Skeletal muscle satellite cell (primary cell): ENCODE results near the gene REST.

Experiments
- H3K27me3 ChIP-seq: 2 replicates; pipeline ENCODE4 v1.7.0; 2013; ENCODE audit warnings: low read length; ENCODE audit not compliant: control insufficient read depth, insufficient read depth
- H3K36me3 ChIP-seq: 2 replicates; pipeline ENCODE4 v1.7.0; 2013; ENCODE audit warnings: mild to moderate bottlenecking, control low read depth, low read length; ENCODE audit not compliant: insufficient read depth
- H3K4me1 ChIP-seq: 2 replicates; pipeline ENCODE4 v1.7.0; 2013; ENCODE audit warnings: low read length; ENCODE audit not compliant: control insufficient read depth, insufficient read depth
- H3K4me2 ChIP-seq: 2 replicates; pipeline ENCODE4 v1.7.0; 2013; ENCODE audit warnings: mild to moderate bottlenecking, low read length
- H3K4me3 ChIP-seq: 2 replicates; pipeline ENCODE4 v1.7.0; 2013; ENCODE audit warnings: low read length
- H3K9ac ChIP-seq: 2 replicates; pipeline ENCODE4 v1.7.0; 2013; ENCODE audit warnings: mild to moderate bottlenecking, low read depth, low read length, moderate library complexity
- H3K9me3 ChIP-seq: replicated peaks from 2 replicates; pipeline ENCODE4 v1.7.0; 2013; ENCODE audit warnings: mild to moderate bottlenecking, control low read depth, low read length

REST gene

DNA sequence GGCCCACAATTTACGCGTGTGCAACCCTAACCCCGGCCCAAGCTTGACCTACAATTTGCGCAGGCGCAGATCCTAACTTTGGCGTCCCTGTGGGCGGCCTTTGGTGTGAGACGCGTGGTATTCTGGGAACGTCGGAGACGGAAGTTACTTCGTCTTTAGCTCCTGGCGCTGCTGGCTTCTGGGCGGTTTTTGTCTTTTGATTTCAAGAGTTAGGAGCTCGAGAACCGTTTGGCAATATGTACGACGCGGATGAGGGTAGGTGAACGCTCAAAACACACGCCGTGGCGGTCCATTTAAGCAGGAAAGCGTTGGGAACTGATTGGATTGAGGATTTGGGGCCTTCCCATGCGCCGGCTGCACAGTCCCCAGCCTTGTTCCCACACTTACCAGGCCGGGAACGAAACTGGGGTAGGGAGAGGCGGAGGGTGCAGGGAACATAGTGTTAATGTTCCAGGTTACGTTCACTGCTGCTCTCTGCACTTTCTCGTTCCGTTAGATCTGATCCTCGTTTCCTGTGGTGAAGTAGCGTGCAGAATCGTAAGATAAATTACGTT is 71.1 kb downstream of the REST start, which contains the start of gene POLR2B:
Gene POLR2B, plus strand, starts transcription at position 147 of the 554 bp plus-strand sequence. Its CDS starts 90 bp downstream, at position 237.
- Histone ChIP-seq H3K4me2 (peak within 1 kb of the TSS; percentile 100), H3K36me3 (peaks cover 5% of the 10 kb centered on the region), H3K27me3 (no peaks in the 10 kb centered on the region), H3K9me3 (no peaks in the 10 kb centered on the region), H3K4me3 (peak within 1 kb of the TSS; percentile 98), H3K9ac (peak within 1 kb of the TSS; percentile 95), H3K4me1 (peaks cover 16% of the 10 kb centered on the region)

DNA sequence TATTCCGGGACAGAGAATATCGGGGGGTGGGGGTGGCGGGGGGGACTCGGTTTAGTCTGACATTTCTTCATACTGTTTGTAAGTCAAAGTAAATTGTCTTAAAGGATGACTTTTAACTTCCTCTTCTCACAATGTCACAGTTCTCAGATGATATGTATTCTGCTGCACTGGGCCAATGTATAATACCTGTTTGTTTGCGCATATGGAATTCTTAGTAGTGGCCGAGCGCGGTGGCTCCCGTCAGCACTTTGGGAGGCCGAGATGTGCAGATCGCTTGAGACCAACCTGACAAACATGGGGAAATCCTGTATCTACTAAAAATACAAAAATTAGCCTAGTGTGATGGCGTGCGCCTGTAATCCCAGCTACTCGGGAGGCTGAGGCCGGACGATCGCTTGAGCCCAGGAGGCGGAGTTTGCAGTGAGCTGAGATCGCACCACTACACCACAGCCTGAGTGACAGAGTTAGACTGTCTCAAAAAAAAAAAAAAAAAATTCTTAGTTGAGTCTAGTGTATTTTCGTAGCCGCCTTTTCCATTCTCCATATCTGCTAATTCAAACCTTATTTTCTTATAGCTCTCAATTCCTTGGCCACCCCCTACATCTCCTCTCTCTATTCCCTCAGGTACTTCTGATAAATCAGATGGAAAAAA is 71.8 kb downstream of the REST start:
- Histone ChIP-seq H3K9me3 (no peaks in the 10 kb centered on the region), H3K4me2 (peak overlapping the region; percentile 100), H3K9ac (peak overlapping the region; percentile 95), H3K36me3 (peaks cover 3% of the 10 kb centered on the region), H3K4me1 (peaks cover 16% of the 10 kb centered on the region), H3K27me3 (no peaks in the 10 kb centered on the region), H3K4me3 (peak overlapping the region; percentile 98)

DNA sequence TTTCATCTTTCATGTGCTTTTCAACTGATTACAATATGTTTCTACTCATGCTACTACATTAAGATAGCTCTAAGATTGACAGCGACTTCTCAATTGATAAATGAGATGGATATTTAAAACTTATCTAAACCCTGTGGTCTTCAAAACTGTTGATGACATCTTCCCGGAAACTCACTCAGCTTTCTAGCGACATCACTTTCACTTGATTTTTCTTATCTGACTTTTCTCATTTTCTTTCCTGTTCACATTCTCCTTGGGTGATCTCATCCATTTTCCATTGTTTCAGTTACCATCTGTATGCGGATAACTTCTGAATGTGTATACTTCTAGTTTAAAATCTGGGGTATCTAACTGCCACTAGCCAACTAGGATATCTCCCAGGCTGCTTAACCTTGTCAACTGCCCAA is 74.1 kb downstream of the REST start:
- Histone ChIP-seq H3K4me3 (no peak overlapping the region), H3K9me3 (no peaks in the 10 kb centered on the region), H3K9ac (no peak overlapping the region), H3K4me2 (peak overlapping the region; percentile 100), H3K27me3 (no peaks in the 10 kb centered on the region), H3K4me1 (peaks cover 12% of the 10 kb centered on the region), H3K36me3 (peaks cover 18% of the 10 kb centered on the region)

DNA sequence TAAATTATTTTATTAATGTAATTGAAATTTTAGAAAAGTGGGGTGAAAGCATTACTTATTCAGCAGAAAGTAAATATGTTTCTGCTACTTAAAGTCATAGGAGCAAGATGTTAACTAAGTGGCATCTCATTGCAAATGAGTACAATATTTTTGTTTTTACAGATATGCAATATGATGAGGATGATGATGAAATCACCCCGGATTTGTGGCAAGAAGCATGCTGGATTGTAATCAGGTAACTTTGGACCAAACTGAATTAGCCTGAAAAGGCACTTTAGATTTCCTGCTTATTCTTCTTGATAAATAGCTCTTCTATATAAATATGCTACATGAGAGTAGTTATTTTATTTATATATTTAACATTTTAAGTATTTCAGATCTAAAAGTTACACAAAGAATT is 78.5 kb downstream of the REST start:
- no peak overlapping the region for H3K9ac ChIP-seq
- H3K4me1 ChIP-seq = peaks cover 12% of the 10 kb centered on the region
- H3K9me3 ChIP-seq = no peaks in the 10 kb centered on the region
- no peak overlapping the region for H3K4me2 ChIP-seq
- H3K27me3 ChIP-seq = no peaks in the 10 kb centered on the region
- no peak overlapping the region for H3K4me3 ChIP-seq
- peaks cover 50% of the 10 kb centered on the region for H3K36me3 ChIP-seq

DNA sequence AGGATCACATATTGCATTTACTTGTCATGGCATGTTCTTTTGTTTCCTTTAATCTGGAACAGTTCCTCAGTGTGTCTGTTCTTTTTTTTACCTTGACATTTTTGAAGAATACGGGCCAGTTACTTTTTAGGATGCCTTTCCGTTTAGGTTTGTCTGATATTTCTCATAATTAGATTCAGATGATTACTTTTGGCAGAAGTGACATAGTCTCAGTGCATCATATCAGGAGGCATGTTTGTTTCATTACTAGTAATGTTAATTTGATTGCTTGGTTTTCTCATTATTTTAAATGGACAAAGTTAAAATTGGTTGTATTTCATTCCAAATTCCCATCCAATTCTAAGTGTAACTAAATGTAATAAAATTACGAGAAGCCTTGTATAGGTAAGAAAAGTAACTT is 79.3 kb downstream of the REST start:
- Histone ChIP-seq H3K27me3 (no peaks in the 10 kb centered on the region), H3K36me3 (peaks cover 57% of the 10 kb centered on the region), H3K4me2 (no peak overlapping the region), H3K4me1 (peaks cover 9% of the 10 kb centered on the region), H3K4me3 (no peak overlapping the region), H3K9me3 (no peaks in the 10 kb centered on the region), H3K9ac (no peak overlapping the region)

DNA sequence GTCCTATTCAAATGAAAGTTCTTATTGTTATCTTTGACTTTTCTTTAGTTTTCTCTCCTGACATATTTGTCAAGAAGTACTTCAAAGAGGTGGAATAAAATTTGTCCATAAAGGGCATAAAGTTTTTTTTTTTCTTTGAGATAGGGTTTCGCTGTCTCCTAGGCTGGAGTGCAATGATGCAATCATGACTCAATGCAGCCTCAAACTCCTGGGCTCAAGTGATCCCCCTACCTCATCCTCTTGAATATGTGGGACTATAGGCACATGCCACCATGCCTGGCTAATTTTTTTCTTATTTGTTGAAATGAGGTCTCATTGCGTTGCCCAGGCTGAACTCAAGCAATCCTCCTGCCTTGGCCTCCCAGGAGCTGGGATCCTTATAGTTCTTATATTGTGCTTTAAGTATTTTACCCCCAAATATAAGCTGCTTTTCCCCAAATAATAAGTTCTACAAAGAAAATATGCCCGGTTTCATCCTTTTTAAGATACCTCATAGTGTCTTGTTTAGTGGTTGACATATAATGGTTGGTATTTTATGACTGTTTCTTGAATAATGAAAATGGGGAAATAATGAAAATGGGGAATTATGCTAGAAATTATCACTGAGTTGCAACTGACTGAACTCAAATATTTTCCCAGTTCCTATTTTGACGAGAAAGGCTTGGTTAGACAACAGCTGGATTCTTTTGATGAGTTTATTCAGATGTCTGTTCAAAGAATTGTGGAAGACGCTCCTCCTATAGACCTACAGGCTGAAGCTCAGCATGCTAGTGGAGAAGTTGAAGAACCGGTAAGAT is 82.6 kb downstream of the REST start:
- no peak overlapping the region for H3K4me3 ChIP-seq
- H3K9ac ChIP-seq = no peak overlapping the region
- H3K4me2 ChIP-seq = no peak overlapping the region
- H3K27me3 ChIP-seq = no peaks in the 10 kb centered on the region
- H3K4me1 ChIP-seq = peaks cover 9% of the 10 kb centered on the region
- no peaks in the 10 kb centered on the region for H3K9me3 ChIP-seq
- peaks cover 73% of the 10 kb centered on the region for H3K36me3 ChIP-seq

DNA sequence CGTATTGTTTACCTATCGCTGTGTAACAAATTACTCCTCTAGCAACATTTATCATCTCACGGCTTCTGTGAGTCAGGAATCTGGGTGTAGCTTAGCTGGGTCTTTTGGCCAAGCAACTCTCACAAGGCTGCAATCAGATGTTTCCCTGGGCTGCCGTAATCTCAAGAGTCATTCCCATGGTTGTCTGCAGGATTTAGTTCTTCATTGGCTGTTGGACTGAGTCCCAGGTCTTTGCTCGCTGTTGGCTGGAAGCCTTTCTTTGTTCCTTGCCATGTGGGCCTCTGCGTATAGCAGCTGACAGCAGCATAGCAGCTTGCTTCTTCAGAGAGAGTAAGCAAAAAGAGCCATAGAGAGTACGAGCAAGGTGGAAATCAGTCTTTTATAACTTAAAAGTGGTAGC is 87.8 kb downstream of the REST start:
- no peak overlapping the region for H3K9ac ChIP-seq
- H3K36me3 ChIP-seq = peaks cover 74% of the 10 kb centered on the region
- H3K4me1 ChIP-seq = peaks cover 5% of the 10 kb centered on the region
- no peak overlapping the region for H3K4me3 ChIP-seq
- H3K9me3 ChIP-seq = no peaks in the 10 kb centered on the region
- no peaks in the 10 kb centered on the region for H3K27me3 ChIP-seq
- no peak overlapping the region for H3K4me2 ChIP-seq

DNA sequence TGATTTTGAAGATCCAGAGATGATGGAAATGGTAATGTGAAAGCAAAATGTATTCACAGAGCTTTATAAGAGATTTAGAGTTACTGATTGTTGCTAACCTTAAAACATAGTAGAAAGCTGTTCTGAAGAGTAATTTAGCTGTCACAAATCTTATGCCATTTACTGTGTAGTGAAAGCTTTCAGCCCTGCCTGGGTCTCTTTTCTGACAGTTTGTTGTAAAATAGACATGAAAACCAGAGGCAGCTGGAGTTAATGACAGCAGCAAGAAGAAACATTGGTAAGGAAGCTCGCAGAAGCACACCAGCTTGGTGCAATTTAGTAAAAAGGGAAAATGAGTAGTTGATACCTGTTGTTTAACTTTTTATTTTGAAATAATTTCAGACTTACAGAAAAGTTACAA is 92.1 kb downstream of the REST start:
- H3K27me3 ChIP-seq = no peaks in the 10 kb centered on the region
- H3K9me3 ChIP-seq = no peaks in the 10 kb centered on the region
- H3K4me3 ChIP-seq = no peak overlapping the region
- peaks cover 70% of the 10 kb centered on the region for H3K36me3 ChIP-seq
- no peak overlapping the region for H3K9ac ChIP-seq
- no peak overlapping the region for H3K4me2 ChIP-seq
- H3K4me1 ChIP-seq = peaks cover 5% of the 10 kb centered on the region

DNA sequence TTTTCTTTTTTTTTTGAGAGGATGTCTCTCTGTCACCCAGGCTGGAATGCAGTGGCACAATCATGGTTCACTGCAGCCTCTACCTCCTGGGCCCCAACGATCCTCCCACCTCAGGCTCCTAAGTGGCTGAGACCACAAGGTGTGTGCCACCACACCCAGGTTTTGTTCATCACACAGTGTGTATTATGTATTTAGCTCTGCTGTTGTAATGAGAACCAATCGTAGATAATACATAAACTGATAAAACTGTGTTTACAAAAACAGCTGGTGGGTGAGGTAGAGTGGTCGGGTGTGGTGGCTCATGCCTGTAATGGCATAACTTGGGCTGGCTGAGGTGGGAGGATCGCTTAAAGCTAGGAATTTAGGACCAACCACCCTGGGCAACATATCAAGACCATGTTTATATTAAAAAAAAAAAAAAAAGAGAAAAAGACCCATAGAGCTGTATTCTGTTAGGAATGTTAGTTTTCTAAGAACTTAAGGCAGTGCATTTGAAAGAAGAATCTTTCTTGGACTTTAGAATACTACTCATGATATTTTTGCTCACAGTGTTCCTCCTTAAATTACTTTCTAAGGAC is 105.9 kb downstream of the REST start:
- no peaks in the 10 kb centered on the region for H3K27me3 ChIP-seq
- H3K4me3 ChIP-seq = no peak overlapping the region
- H3K9me3 ChIP-seq = no peaks in the 10 kb centered on the region
- H3K36me3 ChIP-seq = peaks cover 70% of the 10 kb centered on the region
- no peak overlapping the region for H3K4me2 ChIP-seq
- no peaks in the 10 kb centered on the region for H3K4me1 ChIP-seq
- no peak overlapping the region for H3K9ac ChIP-seq
